GM18507 (cell line): Measurements from ENCODE around the gene CLIC1.
"Not testable (repeated sequence)": the region's sequence is repeated elsewhere in the genome, so short reads cannot be mapped to it uniquely, and the experiment has no call there.

ENCODE experiments used
- DNase-seq: peaks from one replicate; pipeline ENCODE4 v3.0.0; 2011; ENCODE audit warnings: low read depth; ENCODE audit not compliant: insufficient read length; ENCODE audit errors: extremely low spot score
- FAIRE-seq: peaks from 2 replicates; lab custom pipeline; 2011; peaks lifted over from hg19 to GRCh38; lab: Jason Lieb, UNC

CLIC1 gene

GRCh38 chr6:31725502-31726350, 10.6 kb downstream of the CLIC1 start:
- FAIRE-seq (no peak), DNase-seq (no peak)

DNA sequence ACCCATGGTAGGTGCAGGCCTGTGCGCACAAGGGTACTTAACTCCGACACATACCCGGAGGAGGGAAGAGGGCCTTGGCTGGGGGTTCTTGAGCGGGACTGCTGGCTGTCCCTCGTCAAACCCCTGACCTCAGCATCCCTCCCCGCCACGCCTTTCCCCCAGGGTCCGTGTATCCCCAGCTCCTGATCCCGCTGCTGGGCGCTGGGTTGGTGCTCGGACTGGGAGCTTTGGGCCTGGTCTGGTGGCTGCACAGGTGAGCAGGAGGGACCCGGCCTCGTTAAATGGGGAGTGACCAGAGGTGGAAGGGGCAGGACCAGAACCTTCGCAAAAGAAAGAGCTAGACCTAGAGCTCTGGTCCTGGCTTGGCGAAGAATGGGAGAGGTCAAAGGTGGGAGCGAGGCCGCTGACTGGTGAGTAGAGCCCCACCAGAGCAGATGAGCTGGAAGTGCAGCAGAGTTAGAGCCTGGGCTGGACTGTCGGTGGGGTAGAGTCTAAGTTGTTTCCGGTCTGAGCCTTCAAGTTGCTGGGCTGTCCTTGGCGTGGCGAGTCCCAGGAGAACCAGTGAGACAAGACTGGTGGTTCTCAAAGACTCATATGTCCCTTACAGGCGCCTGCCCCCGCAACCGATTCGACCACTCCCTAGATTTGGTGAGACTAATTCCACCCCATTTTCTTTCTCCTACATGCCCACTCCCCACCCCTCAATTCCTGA, 12.2 kb downstream of the CLIC1 start:
- FAIRE-seq (no peak), DNase-seq (no peak)

DNA sequence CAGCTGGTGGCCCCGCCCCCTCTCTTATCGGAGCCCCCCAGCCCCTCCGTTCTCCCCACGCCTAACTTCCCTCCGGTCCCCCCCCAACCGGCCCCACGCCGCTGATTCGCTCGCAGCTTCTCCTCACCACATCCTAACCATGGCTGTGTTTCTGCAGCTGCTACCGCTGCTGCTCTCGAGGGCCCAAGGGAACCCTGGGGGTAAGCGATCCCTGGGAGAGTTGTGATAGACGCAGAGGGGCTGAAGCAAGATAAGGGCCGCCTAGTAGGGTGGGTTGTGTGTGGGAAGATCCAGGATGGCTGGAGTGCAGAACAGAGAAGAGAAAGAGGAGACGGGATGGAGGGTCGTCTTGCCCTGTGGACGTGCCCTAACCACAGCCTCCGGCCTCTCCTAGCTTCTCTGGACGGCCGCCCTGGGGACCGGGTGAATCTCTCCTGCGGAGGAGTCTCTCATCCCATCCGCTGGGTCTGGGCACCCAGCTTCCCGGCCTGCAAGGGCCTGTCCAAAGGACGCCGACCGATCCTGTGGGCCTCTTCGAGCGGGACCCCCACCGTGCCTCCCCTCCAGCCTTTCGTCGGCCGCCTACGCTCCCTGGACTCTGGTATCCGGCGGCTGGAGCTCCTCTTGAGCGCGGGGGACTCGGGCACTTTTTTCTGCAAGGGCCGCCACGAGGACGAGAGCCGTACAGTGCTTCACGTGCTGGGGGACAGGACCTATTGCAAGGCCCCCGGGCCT, 12.9 kb downstream of the CLIC1 start, which contains the start of gene MPIG6B:
Gene MPIG6B (plus strand): TSS at position 129 of the 735 bp plus-strand sequence. CDS start 11 bp downstream, at position 140.
- DNase-seq (no peak), FAIRE-seq (no peak)

DNA sequence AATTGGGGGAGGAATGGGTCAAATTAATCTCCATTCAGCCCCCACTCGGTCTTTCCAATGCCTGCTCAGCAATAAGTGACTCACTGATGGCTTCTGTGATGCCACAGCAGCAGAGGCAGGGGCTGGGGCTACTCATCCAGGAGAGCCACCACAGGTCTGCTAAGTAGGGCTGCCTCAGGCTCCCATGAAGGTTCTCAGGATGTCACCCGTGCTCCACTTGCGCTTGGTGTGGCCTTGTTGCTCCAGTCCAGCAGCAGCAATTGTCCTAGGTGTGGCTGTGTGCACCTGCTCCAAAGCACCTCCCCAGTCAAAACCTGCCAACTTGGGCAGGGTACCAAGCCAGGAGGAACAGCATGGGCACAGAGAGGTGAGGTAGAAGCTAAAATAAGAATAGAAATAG, 14.2 kb downstream of the CLIC1 start:
- FAIRE-seq: no peak

DNA sequence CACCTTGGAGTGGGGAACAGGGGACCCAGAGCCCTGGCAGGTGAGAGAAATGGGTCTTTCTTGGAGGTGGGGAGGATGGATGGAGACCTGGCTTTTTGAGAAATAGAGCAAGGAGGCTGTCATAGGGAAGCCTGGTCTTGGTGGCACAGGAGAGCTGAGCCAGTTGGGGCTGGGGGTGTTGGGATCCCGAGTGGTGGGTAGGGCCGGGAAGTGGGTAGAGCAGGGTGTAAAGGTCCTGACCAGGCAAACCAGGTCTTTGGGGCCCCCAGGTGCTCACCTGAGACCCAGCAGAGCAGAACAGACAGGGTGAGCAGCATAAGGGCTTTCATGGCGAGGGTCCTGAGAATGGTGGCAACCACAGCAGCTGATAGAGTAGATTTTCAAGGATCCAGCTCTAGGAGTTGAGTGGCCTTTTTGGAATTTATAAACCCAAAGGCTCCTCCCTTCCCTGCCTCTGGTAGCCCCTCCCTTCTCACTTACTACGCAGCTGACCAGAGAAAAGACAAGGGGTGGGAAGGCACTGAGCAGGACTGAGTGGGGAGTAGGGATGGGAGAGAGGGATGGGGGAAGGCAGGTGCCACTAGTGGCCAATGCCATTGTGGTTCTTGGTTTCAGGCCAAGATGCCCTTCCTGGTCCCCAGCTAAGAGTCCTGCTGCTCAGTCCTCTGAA, 14.8 kb downstream of the CLIC1 start, which contains the start of gene LY6G6C:
Gene LY6G6C (minus strand): TSS at position 396 of the 670 bp plus-strand sequence. CDS start 67 bp downstream, at position 329.
- no peak for DNase-seq
- FAIRE-seq: no peak

More for the DNA sequence above, 14.2 kb downstream of the CLIC1 start:
- no peak for DNase-seq

- FAIRE-seq (no peak), DNase-seq (no peak)
Observed at GRCh38 chr6:31720196-31720770, 16.0 kb downstream of the CLIC1 start.

DNA sequence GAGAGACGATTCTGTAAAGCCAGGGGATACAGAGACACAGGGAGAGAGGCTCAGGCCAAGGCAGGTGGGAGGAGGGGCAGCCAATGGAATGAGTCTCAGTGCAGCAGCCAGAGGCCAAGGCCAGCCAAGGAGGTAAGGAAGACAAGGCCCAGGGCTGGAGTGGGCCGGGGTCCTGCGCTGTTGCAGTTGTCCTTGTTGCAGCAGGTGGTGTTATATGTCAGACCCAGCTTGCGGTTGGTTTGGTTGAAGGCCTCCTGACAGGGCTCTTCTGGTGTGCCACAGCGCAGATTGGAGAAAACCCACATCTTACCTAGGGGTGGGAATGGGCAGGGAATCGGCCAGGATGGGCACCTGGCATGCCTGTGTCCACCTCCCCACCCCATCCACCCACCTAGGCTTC, 17.3 kb downstream of the CLIC1 start:
- DNase-seq: no peak
- no peak for FAIRE-seq

DNA sequence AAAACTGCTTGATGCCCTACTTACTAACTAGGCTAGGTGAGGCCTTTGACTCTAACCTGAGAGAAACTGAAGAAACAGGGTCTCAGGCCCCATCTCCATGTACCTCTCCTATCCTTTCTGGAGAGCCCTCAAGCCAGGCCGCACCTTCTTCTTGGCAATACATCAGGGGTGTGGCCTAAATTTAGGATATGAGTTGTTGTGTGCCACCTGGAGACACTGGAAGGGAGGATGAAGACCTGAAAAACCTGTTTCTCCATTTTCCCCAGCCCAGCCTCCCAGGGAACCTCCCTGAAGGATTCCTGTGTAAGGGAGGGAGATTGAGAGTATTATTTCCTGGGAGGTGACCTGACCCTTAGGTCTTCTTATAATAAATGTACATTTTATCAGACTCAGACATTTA, 18.1 kb downstream of the CLIC1 start:
- no peak for DNase-seq

DNA sequence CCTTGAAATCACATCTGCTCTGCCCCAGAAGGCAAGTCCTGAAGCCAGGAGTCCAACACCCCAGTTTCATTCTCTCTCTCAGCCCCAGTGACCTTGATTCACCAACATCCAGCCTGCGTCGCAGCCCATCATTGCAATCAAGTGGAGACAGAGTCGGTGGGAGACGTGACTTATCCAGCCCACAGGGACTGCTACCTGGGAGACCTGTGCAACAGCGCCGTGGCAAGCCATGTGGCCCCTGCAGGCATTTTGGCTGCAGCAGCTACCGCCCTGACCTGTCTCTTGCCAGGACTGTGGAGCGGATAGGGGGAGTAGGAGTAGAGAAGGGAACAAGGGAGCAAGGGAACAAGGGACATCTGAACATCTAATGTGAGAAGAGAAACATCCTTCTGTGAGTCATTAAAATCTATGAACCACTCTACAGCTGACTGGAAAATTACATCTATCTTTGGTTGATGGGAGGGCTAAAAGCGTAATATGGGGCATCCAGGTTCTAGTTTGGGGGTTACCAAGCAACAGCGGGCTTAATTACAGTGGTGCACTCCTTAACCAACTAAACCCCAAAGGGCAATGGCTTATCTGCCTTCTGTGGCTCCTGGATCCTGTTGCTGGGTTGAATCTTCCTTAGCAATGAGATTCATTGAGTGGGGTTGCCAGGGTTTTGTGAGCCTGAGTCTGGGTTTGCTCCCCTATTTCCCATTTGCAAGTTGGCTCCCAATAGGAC, 18.7 kb downstream of the CLIC1 start:
- no peak for FAIRE-seq
- DNase-seq: no peak

More for the DNA sequence above, 18.1 kb downstream of the CLIC1 start:
- FAIRE-seq: no peak

DNA sequence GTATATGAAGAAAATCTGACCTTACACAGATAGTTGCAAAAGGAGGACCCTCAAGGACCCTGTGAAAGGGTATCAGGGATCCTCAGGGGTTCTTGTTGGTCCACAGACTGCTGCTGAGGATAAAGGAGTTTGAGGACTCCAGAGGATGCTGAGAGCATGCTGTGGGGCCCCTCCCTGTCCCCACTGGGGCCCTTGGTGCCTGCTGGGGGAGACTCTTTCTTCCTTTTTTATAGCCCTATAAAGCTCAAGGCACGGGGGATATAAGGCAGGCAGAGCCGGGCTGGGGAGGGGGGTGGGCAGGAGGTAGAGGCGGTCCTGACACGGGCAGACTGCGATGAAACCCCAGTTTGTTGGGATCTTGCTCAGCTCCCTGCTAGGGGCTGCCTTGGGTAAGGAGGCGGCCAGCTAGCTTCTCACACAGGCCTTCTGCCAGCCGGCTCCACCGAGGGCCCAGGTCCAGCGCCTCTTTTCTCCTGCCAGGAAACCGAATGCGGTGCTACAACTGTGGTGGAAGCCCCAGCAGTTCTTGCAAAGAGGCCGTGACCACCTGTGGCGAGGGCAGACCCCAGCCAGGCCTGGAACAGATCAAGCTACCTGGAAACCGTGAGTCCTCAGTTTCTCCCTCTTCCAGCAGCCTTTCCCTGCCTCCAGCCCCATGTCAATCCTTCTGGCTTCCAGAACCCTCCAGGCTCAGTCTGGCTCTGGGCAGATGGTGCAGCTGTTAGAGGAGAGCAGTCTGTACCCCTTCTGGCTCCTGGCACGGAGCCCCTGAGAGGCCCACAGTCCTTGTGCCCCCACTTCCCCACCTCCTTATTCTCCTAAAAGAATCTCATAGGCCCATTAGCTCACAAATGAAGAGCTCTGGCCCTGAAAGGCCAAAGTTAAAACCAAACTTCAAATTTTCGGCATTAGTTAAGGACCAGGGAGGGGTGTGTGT, 21.0 kb downstream of the CLIC1 start, which contains the start of gene LY6G6D:
Gene LY6G6D (plus strand): TSS at position 327 of the 937 bp plus-strand sequence. CDS start 8 bp downstream, at position 335.
- FAIRE-seq: no peak
- no peak for DNase-seq

GRCh38 chr6:31713991-31714684, 22.2 kb downstream of the CLIC1 start:
- FAIRE-seq: no peak
- no peak for DNase-seq

GRCh38 chr6:31713465-31713864, 22.9 kb downstream of the CLIC1 start:
- FAIRE-seq (no peak), DNase-seq (no peak)

- DNase-seq: no peak
- no peak for FAIRE-seq
Observed at GRCh38 chr6:31712296-31712695, 24.0 kb downstream of the CLIC1 start.

- DNase-seq (no peak), FAIRE-seq (no peak)
Observed at GRCh38 chr6:31711233-31711632, 25.1 kb downstream of the CLIC1 start.

DNA sequence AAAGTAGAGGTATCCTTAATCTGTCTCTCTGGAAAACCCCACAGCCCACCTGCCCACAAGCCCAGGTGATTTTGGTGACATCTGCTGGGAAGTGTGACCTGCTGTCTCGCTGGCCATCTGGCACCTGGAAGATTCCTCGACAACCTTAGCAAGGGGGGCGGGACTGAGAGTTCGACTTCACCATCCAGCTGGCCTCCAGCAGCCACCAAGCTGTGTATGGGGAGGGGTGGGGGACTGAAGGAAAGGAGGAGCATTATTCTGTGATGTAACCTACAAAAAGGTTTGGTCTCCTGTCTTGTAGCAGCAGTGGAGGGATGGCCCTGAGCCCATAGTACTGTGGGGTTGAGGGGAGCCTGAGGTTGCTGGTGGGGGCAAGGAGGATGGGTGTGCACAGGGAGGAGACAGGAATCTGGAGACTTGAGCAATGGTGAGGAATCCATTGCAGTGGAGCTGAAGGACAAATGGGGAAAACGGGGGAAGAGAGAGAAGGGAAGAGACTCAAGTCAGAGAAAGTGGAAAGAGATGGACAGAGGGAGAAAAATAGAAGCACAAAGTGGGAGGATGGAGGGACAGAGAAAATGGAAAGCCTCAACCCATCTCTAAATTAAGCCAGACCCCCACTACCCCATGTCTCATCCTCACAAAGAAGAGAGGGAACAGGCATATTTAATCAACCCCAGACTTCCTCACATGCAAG, 25.7 kb downstream of the CLIC1 start:
- FAIRE-seq: no peak
- no peak for DNase-seq

- not testable (repeated sequence) for FAIRE-seq, DNase-seq
Observed at GRCh38 chr6:31709157-31709556, 27.2 kb downstream of the CLIC1 start.
